Measurements from ENCODE around the gene C2CD2.
"Not testable (repeated sequence)": the region's sequence is repeated elsewhere in the genome, so short reads cannot be mapped to it uniquely, and the experiment has no call there.

C2CD2 gene

DNA sequence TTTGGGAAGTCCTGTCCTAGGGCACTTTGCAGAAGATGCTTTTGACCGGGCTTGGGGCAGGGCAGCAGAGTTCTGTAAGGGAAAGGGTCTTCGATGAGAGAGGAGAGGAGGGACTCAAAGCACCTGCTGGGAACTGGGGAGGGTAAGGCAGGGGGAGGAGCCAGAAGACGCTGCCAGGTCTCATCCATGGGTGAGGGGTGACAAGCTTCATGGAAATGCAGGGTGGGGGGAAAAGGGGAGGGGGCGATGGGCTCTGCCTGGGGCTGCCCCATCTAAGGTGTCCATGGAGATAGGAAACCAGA, 20.9 kb upstream of the C2CD2 start:
- DNase-seq = no peak

DNA sequence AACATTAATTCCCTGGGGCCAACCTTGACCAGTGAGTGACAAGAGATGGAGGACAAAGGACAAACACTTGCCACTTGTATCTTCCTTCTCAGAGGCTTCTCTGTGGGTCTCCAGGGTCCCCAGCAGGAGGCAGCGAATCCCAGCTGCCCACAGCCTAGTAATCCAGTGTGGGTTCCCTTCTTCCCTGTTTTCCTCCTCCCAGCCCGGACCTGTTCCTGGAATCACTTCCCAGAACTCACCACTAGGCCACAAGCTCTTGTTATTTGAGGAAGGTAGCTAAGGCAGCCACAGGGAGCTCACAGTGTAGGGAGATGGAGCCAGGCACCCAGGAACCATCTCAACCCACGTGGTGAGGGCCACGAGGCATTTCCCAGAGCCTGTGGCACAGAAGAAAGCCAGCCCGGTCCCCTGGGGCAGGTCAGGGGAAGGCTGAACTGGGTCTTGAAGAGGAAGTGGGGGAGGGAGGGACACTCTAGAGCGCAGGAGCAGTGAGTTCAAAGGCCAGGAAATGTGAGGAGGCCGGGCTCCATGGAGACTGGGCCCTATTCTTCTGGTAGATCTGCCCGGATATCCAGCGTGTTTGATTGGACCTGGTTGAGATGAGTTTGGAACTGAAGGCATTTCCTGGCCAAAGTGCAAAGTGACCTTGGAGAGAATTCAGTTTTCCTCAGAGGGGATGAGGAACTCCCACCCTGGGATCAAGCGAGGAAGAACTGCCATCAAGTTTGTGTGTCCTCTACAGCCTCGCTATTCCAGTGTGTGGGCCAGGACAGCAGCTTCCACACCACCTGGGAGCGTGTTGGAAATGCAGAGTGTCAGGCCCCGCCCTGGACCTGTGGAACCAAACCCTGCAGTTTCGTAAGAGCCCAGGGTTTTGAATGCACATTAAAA, 20.3 kb upstream of the C2CD2 start:
- peak; percentile 26 to 53 for DNase-seq

DNA sequence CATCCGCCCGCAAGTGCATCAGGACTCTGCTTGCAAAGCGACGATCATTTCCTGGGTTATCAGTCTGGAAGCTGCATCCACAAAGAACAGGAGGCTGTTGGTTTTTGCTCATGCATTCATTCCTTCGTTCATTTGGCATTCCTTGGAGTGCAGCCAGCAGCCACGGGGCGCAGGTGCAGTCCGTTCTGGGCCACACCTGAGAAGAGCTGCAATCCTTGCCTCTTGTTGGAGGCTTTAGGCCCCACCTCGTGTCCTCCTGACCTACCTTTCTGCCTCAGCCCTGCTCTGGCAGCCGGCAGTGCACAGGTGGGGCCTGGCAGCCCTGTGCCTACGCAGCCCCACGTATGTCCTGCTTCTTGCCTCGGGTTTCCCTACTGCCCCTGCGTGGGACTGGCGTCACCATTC, 19.6 kb upstream of the C2CD2 start:
- no peak for DNase-seq

DNA sequence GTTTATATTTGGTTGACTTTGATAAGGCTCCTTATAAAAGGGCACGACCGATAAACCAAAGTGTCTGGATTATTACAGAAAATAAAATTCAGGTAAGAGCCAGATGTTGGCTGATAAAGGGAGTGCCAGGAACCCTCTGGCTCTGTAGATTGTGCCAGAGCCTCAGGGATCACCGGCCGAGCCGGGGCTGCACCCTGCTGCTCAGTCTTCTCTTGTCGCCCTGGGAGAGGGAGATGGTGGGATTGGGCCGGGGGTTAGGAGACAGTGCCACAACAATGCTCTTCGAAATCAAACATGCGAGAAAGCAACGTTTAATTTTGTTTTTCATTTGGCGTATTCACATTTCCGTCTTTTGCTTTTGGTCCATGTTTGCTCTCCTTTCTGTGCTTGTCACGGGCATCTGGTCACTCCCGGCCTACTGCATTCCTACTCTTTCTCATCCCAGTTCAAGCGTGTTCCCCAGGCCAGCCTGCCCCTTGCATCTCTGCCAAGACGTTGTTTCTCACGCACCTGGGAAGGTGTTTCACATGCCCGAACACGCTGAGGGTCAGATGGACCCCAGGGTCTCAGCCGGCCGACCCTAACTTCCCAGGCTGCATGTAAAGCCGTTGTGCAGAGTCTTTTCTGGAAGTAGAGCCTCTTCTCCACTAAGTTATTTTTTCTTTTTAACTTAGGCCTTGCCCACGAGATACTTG, 18.8 kb upstream of the C2CD2 start:
- DNase-seq = no peak

DNA sequence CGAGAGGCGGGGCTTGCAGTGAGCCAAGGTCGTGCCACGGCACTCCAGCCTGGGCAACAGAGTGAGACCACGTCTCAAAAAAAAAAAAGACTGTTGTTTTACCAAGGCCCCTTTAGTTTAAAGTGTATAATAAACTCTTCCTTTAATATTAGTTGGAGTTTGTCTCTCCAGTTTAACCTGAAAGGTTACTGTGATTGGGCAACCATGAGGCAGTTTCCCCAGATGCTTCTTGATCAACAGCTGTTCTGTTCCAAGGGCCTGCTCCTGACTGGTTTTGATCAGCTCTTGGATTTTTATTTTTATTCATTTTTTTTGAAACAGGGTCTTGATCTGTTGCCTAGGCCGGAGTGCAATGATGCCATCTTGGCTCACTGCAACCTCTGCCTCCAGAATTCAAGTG, 18.1 kb upstream of the C2CD2 start:
- DNase-seq = no peak

DNA sequence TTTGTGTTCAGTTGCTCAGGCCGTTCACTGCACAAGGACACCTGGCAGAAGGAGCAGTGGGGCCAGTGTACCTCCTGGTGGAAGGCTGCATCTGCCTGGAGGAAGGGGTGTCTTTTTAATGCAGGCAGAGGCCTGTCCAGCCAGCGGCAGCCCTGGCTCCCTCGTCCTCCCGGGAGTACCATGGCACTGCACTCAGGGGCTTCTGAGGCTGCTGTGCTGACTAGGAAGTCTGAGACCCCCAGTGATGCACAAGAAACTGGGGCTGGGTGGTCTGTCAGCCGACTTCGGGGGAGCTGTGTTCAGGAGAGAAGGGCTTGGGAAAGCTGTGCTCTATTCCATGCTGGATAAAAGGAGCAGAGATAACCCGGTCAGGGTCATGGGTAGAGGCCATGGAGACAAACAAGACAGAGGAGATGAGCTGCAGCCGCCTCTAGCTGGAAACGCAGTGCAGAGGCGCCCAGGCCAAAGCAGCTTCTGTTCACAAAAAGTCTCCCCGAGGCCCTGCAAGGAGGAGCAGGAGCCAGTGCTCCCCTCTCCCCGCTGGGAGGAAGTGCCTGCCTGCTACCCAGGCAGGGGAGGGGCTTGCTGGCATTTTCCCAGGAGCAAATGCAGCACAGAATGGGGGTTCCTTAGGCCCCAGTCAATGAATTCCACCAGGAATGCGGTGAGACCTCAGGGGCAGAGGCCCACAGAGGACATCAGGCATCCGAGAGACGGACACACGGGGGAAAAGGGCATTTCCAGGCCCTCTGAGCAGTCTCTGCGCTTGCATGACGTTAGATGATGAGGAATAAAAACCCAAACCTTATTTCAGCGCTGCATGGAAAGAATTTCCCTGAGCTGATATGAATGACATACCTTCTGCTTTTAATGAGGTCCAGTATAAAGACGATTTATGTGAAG, 17.2 kb upstream of the C2CD2 start:
- DNase-seq = no peak

DNA sequence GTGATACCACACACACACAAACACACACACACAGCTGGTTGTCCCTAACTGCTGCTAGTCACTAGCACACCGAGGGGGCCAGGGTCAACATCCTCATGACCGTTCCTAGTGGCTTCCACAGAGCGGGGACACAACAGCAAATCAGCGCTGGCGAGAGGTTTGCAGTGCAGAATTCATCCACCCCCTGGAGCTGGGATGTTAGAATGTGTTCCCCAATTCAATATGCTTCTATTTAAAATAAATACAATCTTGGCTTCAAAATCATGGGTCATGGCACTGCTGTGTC, 16.2 kb upstream of the C2CD2 start:
- no peak for DNase-seq

DNA sequence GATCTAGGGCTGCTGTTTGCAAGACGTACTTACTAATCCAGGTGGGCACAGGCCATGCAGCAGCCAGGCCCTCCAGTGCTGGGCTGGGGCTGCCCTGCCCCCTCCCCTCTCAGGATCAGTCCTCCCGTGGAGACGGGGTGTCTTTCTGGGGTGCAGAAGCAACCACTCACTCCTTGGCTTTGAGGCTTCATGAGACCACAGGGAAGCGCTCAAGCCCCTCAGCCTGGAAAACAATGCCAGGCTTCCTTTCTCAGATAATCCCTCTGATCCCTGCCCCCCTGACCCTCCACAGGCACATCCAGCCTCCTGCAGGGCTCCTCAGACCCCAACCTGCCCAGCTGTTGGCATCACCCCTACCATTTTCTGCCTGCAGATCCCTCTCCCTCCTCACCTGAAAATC, 13.9 kb upstream of the C2CD2 start:
- DNase-seq = no peak

DNA sequence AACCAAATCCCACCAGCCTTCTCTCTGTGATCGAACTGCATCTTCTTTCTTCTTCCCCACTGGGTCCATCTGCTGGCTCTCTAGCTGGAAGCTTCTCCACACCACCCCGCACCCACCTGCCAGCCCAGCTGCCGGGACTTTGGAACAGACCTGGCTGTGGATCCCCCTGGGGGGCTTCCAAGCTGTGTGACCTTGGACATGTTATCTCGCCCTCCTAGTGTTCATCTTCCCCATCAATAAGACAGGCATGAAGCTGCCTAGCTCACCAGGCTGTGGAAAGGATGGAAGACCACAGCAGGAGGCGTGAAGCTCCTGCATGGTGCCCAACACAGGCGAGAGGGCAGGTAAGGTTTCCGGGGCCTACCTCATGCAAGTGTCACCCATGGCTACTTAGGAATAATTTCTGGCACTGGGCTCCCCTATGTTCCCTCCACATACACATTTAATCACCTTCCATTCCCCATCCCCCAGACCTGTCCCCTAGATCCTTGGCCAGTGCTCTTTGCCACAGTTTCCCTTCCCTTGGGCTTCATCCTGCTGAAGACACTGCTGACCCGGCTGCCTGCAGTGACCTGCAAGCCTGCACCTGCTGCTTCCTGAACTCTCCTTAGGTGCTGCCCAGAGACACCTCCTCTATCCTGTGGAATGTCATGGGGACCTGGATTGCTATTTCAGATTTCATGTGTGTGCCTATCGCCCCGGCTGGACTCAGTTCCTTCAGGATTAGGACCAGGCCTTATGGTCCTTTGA, 13.2 kb upstream of the C2CD2 start:
- DNase-seq = no peak

DNA sequence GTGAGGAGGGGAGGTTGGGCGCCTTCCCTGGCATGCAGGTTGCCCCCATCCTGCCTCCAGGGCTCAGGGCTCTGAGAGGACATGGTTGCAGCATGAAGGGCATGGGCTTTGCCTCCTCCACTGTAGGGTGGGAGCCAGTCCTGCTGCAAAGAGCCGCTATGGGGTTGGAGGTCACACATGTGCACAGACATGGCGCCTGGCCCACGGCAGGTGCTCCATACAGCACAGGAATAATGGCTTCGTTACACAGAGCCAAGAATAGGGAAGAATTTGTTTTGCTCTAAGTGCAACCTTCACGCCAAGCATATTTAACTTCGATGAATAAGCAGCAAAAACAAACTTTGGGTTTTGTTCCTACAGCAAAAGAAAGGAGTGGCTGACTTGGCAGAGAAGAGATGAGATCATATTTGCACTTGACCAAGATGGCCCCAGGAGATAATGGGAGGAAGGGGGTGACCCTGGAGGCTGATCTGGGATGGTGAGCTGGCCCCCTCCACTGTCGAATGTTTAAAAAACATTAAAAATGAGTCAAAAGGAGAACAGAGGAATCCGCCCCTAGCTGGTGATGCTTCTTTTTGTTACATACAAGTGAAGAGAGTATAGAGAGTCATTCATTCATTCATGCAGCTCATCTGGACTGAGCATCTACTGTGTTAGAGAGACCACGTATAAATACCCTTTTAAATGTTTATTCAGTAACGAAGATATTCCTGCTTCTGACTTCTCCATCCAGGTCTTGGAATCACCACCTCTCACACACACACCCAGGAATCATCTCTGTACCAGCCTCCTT, 12.4 kb upstream of the C2CD2 start:
- no peak for DNase-seq

DNA sequence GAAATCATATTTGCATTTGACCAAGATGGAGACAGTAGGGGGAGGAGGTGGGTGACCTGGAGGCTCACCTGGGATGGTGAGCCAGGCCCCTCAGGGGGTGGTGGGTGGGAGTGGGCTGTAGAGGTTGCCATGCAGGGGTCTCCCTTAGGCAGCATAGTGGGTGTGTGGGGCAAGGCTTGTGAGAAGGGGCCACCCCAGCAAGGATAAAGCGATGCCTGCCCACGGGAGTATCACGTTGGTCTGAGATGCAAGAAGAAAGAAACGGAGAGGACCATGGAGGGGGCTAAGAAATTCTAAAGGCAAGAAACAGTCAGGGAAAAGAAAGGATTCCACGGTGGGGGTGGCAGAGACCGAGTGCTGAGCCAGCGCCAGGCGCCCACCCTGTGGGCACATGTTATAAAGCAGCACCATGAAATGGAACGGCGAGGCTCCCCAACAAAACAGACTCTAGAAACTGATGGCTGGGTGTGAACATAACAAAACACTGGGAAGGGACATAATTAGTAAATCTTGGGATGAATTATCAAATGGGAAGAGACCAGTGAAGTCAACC, 11.7 kb upstream of the C2CD2 start:
- DNase-seq = no peak

DNA sequence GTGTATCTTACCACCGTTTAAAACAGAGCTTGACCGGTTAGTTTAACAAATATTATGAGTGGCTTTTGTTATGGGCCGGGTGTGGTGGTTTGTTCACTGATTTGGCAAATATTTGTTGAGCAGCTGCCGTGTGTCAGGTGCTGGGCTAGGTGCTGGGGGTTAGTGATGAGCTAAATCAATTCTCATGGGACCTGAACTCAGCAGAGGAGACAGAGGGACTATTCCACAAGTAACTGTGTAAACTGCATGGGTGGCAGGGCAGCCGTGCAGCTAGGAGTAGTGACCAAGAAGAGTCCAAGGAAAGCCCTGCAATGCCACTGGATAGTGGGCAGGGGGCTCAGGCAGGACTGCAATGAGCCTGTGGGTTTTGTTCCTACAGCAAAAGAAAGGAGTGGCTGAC, 11.2 kb upstream of the C2CD2 start:
- no peak for DNase-seq

DNA sequence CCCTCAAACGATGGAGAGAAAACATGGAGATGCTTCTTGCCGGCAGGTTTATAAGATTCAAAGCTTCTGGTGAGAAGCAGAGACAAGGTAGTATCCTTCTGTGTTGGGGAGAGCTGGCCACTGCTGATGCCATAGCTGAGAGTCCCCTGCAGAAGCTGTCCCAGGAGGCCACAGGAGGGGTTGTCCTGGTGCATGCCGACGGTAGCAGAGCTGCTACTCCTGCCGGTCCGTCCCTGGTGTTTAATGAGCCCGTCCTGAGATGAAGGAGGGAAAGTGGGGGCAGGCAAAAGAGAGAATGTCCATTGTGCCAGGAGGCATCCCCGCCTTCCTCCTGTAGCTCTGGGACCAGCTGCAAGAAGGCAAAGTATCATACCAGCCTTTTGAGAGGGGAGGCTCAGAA, 10.4 kb upstream of the C2CD2 start:
- DNase-seq = no peak

DNA sequence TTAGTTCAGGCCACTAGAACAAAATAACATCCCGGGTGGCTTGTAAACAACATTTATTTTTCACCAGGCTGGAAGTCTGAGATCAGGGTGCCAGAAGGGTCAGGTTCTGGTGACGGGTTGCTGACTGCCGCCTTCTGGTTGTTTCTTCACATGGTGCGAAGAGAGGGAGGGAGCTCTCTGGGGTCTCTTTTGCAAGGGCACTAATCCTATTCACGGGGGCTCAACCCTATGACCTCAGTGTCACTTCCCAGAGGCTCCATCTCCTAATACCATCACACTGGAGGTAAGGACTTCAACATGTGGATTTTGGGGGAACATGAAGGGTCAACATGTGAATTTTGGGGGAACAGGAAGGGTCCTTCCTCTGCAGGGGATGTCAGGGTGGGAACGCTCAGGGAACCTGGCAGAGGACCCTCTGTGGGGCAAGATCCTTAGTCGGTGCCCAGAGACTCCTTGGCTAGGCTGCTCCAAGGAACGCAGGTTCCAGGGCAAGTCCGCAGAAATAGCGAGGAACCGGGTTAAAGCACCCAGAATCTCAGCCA, 8.7 kb upstream of the C2CD2 start:
- no peak for DNase-seq

DNA sequence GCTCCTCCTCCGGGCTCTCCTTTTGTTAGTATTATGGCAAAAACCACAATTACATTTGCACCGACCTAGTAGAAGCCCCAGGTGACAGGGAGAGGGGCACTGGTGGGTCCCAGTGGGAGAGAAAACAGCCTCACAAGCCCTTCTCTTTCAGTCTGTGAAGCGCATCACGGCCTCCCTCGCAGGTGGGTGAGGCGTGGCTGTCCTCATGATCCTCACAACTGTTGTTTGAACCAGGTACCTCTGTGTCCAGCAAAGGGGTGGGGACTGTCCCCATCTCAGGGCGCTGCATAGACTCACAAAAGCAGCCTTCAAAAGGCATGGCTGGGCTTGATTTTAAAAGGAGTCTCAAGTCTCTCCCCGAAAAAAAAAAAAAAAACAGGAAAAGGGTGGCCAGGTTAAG, 7.9 kb upstream of the C2CD2 start:
- DNase-seq = no peak

DNA sequence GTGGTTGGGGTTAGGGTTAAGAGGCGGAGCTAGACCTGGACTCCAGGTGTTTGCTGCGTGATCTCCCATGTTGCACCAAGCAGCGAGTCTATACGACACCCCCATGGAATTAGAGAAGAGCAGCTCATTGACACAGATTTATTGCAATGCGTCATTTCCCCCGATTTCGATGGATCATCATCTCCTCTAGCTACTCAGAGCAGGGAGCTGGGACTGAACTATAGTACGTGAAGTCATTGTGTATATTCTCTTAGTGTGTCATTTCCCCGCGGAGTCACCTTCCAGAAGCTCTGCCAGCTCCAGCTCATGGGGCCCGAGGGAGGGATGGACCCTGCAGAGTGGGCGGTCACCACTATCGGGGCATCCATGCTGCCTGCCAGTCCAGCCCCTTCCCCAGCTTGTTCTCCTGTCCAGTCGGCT, 7.5 kb upstream of the C2CD2 start:
- no peak for DNase-seq

DNA sequence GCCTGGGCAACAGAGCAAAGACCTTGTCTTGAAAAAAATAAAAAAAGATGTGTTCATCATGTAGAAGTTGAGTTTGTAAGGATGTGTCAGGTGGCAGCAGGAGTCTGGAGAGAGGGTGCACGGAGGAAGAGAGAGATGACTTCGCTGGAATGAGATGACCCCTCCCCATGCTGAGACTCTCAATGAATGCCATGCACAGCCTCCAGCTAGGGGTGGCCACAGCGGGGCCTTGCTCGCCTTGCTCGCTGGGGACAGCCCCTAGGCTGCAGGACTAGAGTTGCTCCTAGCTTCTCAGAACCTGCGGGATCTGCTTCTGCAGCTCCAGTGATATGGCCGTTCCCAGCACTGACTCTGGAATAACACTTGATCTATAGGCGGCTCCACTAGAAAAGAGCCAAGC, 6.6 kb upstream of the C2CD2 start:
- DNase-seq = no peak

DNA sequence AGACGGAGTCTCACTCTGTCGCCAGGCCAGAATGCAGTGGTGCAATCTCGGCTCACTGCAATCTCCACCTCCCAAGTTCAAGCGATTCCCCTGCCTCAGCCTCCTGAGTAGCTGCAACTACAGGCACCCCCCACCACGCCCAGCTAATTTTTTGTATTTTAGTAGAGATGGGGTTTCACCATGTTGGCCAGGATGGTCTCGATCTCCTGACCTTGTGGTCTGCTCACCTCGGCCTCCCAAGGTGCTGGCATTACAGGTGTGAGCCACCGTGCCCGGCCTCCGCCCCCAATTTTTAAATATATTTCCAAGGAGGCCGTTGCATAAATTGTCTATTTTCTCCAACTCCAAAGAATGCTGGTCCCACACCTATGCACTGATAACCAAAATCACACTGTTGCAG, 5.9 kb upstream of the C2CD2 start:
- DNase-seq = not testable (repeated sequence)

DNA sequence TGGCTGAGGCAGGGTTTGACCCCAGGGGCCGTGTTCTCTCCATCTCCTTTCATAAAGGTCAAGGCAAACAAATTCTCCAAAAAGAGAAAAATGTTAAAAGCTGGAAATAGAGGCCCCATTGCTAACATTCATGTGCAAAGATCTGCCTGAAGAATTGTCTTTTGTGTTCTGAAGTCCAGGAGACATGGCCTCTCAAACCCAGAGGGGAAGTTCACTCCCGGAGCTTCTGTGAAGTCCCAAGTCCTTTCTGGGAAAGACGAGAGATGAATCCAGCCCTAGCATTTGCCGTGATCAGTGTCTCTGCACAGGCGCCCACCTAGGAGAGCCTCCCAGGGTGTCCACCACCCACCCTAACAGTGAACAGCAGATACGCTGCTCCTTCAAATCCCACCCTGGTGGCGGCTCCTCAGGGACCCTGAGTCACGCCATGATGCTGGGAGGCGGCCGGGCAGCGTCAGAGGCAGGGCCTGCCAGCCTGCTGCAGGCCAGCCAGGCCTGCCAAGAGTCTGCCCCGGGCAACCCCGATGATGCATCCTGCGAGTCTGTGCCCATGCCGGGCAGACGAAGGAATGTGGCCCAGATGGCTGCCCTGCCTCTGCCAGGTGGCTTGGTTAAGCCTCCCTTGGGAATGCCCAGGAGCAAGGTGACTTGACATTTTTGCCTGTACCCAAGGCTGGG, 5.2 kb upstream of the C2CD2 start:
- DNase-seq = no peak

DNA sequence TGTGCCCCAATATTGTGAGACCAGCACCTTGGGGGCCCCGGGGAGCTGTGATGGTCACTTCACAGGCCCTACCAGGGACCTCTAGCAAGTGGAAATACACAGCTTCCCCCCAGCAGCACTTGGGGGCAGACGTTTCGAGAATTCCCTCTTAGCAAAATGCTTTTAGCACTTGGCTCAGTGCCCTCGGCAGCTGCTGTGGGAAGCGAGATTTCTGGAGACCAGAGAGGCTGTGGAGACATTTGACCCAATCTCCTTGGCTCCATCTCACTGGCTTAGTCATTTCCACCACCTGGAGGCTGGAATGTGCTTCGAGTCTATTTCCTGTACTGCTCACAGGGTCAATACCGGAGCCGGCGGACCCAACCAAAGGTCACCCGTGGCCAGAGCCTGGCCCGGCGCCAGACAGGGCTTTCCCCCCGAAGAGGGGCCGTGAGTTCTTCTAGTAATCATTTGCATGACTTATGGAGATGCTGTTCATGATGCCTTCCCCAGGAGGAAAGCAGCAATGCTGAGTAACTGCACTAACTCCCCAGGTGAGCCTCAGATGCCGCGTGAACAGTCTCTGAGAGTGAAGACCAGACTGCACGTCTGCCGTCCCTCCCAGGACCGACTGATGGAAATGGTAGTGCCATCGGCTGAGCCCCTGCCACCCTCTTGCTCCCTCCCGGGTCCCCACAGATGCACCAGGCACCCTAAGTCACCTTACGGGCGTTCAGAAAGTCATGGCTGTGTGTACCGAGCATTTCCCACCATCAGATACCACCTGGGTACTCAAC, 4.4 kb upstream of the C2CD2 start:
- DNase-seq = no peak

Measured in inflammatory macrophage treated with lipopolysaccharide for 1 hour (primary cell).